Activated naive CD4-positive, alpha-beta T cell treated with Interleukin-2 at 50 U/mL for 16 hours (primary cell): ENCODE measurements around the gene ITFG1.
"Not testable (repeated sequence)": the region's sequence is repeated elsewhere in the genome, so short reads cannot be mapped to it uniquely, and the experiment has no call there.

ENCODE experiments used
- DNase-seq: peaks from one replicate; pipeline ENCODE4 v3.0.0-alpha.2; 2020

Gene ITFG1

GRCh38 chr16:47473004-47473403, 12.1 kb upstream of the ITFG1 start:
- DNase-seq: not testable (repeated sequence)

GRCh38 chr16:47470810-47471209, 9.9 kb upstream of the ITFG1 start:
- DNase-seq: no peak

GRCh38 chr16:47470211-47470610, 9.3 kb upstream of the ITFG1 start:
- no peak for DNase-seq

GRCh38 chr16:47469227-47469626, 8.4 kb upstream of the ITFG1 start:
- DNase-seq: no peak

GRCh38 chr16:47468070-47468689, 7.3 kb upstream of the ITFG1 start:
- not testable (repeated sequence) for DNase-seq

- DNase-seq: no peak
Measured at GRCh38 chr16:47467501-47467900, 6.6 kb upstream of the ITFG1 start.

GRCh38 chr16:47465919-47466630, 5.2 kb upstream of the ITFG1 start:
- no peak for DNase-seq

GRCh38 chr16:47463771-47464624, 3.1 kb upstream of the ITFG1 start:
- no peak for DNase-seq

- peak; percentile 4 for DNase-seq
Measured at GRCh38 chr16:47461598-47462266, 869 bp upstream of the ITFG1 start.

GRCh38 chr16:47460359-47460710, 528 bp downstream of the ITFG1 start:
- DNase-seq: no peak

GRCh38 chr16:47459603-47460002, 1.3 kb downstream of the ITFG1 start:
- DNase-seq: no peak

- DNase-seq: no peak
Measured at GRCh38 chr16:47458331-47458730, 2.5 kb downstream of the ITFG1 start.

- no peak for DNase-seq
Measured at GRCh38 chr16:47449788-47450187, 11.1 kb downstream of the ITFG1 start.

- no peak for DNase-seq
Measured at GRCh38 chr16:47448830-47449575, 11.9 kb downstream of the ITFG1 start.

GRCh38 chr16:47446431-47446830, 14.4 kb downstream of the ITFG1 start:
- no peak for DNase-seq

- not testable (repeated sequence) for DNase-seq
Measured at GRCh38 chr16:47442884-47443283, 18.0 kb downstream of the ITFG1 start.

GRCh38 chr16:47440066-47440465, 20.8 kb downstream of the ITFG1 start:
- not testable (repeated sequence) for DNase-seq

GRCh38 chr16:47434274-47434673, 26.6 kb downstream of the ITFG1 start:
- not testable (repeated sequence) for DNase-seq

GRCh38 chr16:47431960-47432359, 28.9 kb downstream of the ITFG1 start:
- no peak for DNase-seq

GRCh38 chr16:47426806-47427205, 34.1 kb downstream of the ITFG1 start:
- DNase-seq: no peak

GRCh38 chr16:47424846-47425245, 36.0 kb downstream of the ITFG1 start:
- DNase-seq: no peak

- no peak for DNase-seq
Measured at GRCh38 chr16:47416869-47417268, 44.0 kb downstream of the ITFG1 start.

GRCh38 chr16:47413041-47413440, 47.8 kb downstream of the ITFG1 start:
- no peak for DNase-seq
